HepG2 (cell line): Measurements from ENCODE around the gene DENND4B. TPM values are rescaled to one million over a fixed set of nuclear protein-coding genes. Genes with fewer than 3 reads are reported as not detected.

Source experiments
- ATAC-seq: fragments of 200-7000 bp; cut with Tn5 transposase; 3 replicates; pipeline ENCODE4 v1.9.1; 2020; ENCODE audit warnings: mild to moderate bottlenecking, moderate library complexity
- BruUV-seq: library from RNA; stranded (reverse); fragments of 400-500 nt; replicated peaks from 2 replicates; lab custom pipeline; 2021; lab: Mats Ljungman, UMichigan
- CTCF ChIA-PET: fragments of 300-600 bp; formaldehyde crosslinking; extraction: SDS; loops from one replicate; lab custom pipeline; 2021; ENCODE audit warnings: low total read pairs, inconsistent platforms, low intra/inter-chr PET ratio; lab: Yijun Ruan, JAX
- POLR2A ChIA-PET: fragments of 350-600 bp; sonication (Branson Sonifier 250); formaldehyde crosslinking; loops from one replicate; lab custom pipeline; 2020; ENCODE audit warnings: antibody characterized with exemption, inconsistent platforms; lab: Yijun Ruan, JAX
- DNase-seq: peaks from one replicate; pipeline ENCODE4 v3.0.0-alpha.2; 2015; ENCODE audit warnings: low spot score
- FAIRE-seq: peaks from 3 replicates; lab custom pipeline; 2011; peaks lifted over from hg19 to GRCh38; lab: Jason Lieb, UNC
- H2AFZ ChIP-seq: one replicate; pipeline ENCODE4 v1.6.1; 2011; ENCODE audit warnings: low read length, inconsistent platforms
- H3K27ac ChIP-seq: fragments of 300-600 bp; 3 replicates; pipeline ENCODE4 v1.8.0; 2011; ENCODE audit warnings: mixed run types, mild to moderate bottlenecking, mixed read lengths, low read length, inconsistent platforms; ENCODE audit not compliant: insufficient read depth; ENCODE audit errors: extremely low read length
- H3K27me3 ChIP-seq, 2 experiments: fragments of 200-600 bp in 1 of 2; 2 replicates in 1 of 2; 3 replicates in 1 of 2; pipeline versions ENCODE4 v1.6.0 to v1.8.0; 2011; ENCODE audit warnings: low read length in 2 of 2, mild to moderate bottlenecking in 2 of 2, moderate library complexity in 2 of 2, inconsistent platforms in 1 of 2; ENCODE audit not compliant: insufficient read depth in 2 of 2, control insufficient read depth in 1 of 2
- H3K36me3 ChIP-seq, 2 experiments: fragments of 200-600 bp in 1 of 2; replicated peaks in 1 of 2; 2 replicates in 1 of 2; 3 replicates in 1 of 2; pipeline versions ENCODE4 v1.5.1 to v1.8.0; 2011; ENCODE audit warnings: low read length in 2 of 2, inconsistent platforms in 1 of 2; ENCODE audit not compliant: insufficient read depth in 2 of 2, control insufficient read depth in 1 of 2
- H3K4me1 ChIP-seq: 2 replicates; pipeline ENCODE4 v1.5.1; 2012; ENCODE audit warnings: low read length, inconsistent platforms; ENCODE audit not compliant: insufficient read depth
- H3K4me2 ChIP-seq: 2 replicates; pipeline ENCODE4 v1.6.0; 2011; ENCODE audit warnings: low read depth, low read length, inconsistent platforms
- H3K4me3 ChIP-seq, 3 experiments: fragments of 200-600 bp in 1 of 3; sonication (generic), shearing (Covaris generic) in 1 of 3; replicated peaks in 1 of 3; 2 replicates each; pipeline ENCODE4 v1.5.1; 2011 to 2016; ENCODE audit warnings: low read length in 3 of 3, inconsistent platforms in 2 of 3, low read depth in 2 of 3, mild to moderate bottlenecking in 2 of 3, control low read depth in 1 of 3, mixed read lengths in 1 of 3; ENCODE audit not compliant: insufficient read depth in 1 of 3
- H3K79me2 ChIP-seq: one replicate; pipeline ENCODE4 v1.6.1; 2011; ENCODE audit warnings: low read length, inconsistent platforms; ENCODE audit not compliant: insufficient read depth
- H3K9ac ChIP-seq: 2 replicates; pipeline ENCODE4 v1.6.0; 2011; ENCODE audit warnings: mild to moderate bottlenecking, low read depth, low read length, inconsistent platforms; ENCODE audit not compliant: insufficient read depth
- H3K9me3 ChIP-seq: 2 replicates; pipeline ENCODE4 v1.5.1; 2012; ENCODE audit warnings: mild to moderate bottlenecking, low read length
- H4K20me1 ChIP-seq: 2 replicates; pipeline ENCODE4 v1.6.0; 2011; ENCODE audit warnings: inconsistent platforms, mild to moderate bottlenecking, low read length, moderate library complexity; ENCODE audit not compliant: insufficient read depth
- AKNA ChIP-seq: sonication (generic); formaldehyde crosslinking; IDR thresholded peaks from 2 replicates; pipeline ENCODE4 v1.4.0; 2020; ENCODE audit warnings: missing genetic modification reagents, borderline replicate concordance
- CREB1 ChIP-seq, 2 experiments: fragments of 450-650 bp in 1 of 2; IDR thresholded peaks; 2 replicates each; pipeline ENCODE4 v1.6.1; 2016 to 2017; ENCODE audit warnings: control low read depth in 1 of 2, mild to moderate bottlenecking in 1 of 2, missing compliant biosample characterization in 1 of 2, missing genetic modification characterization in 1 of 2
- KMT2A ChIP-seq: sonication (generic); formaldehyde crosslinking; IDR thresholded peaks from 2 replicates; pipeline ENCODE4 v1.4.0; 2020; ENCODE audit warnings: missing genetic modification reagents
- MED1 ChIP-seq: sonication (generic); formaldehyde crosslinking; IDR thresholded peaks from 2 replicates; pipeline ENCODE4 v1.4.0; 2020; ENCODE audit warnings: missing genetic modification reagents
- PREB ChIP-seq: sonication (generic); formaldehyde crosslinking; IDR thresholded peaks from 2 replicates; pipeline ENCODE4 v1.4.0; 2020; ENCODE audit warnings: missing genetic modification reagents
- SIN3B ChIP-seq: fragments of 150-350 bp; IDR thresholded peaks from 2 replicates; pipeline ENCODE4 v1.6.1; 2014; ENCODE audit warnings: low read length
- WGBS: methylation state at CpG from one replicate; pipeline ENCODE4 v1.1.6; 2017; ENCODE audit warnings: low lambda C conversion rate; 5-methylcytosine and 5-hydroxymethylcytosine counted together
- in situ Hi-C: cut with HindIII; loops from 2 replicates; pipeline ENCODE4 v1.10.0; 2017; ENCODE audit warnings: low pct_unique_long_range_greater_than_20kb; ENCODE audit not compliant: extremely low pct_ligation_motif_present
- intact Hi-C: fragments of 100-400 bp; cut with micrococcal nuclease; formaldehyde crosslinking; loops from one replicate; pipeline ENCODE4 v1.10.0; 2022; ENCODE audit not compliant: unreplicated experiment
- polyA plus RNA-seq, 8 experiments: library from polyadenylated mRNA; depleted of rRNA in 3 of 8; stranded (reverse) in 7 of 8; unstranded in 1 of 8; fragments of >200 nt; fragmentation: Illumina TruSeq in 4 of 8; extraction: Trizol in 4 of 8; gene quantifications; 2 replicates each; pipeline versions ENCODE4 v1.2.1 to v1.2.3, GENCODE V29; 2011 to 2016; ENCODE audit warnings: low read depth in 4 of 8, missing spikeins in 1 of 8, mixed read lengths in 1 of 8; ENCODE audit not compliant: insufficient read depth in 1 of 8
- total RNA-seq, 5 experiments: library from RNA; depleted of rRNA; stranded (reverse); fragments of >200 nt; fragmentation: Illumina TruSeq; extraction: Trizol; gene quantifications; 2 replicates each; pipeline ENCODE4 v1.2.3, GENCODE V29; 2016; ENCODE audit warnings: low read depth in 1 of 5

The DENND4B gene
- total and polyA plus RNA-seq, 2 of the 13 experiments (the other 11 are each of a cell fraction or from before 2014, with no cell fraction given) = 15.1 to 20.3 TPM

- H3K4me2 ChIP-seq = peak overlapping the region; percentile 98
- H3K79me2 ChIP-seq = peaks cover 6% of the 10 kb centered on the region
- H4K20me1 ChIP-seq = no peaks in the 10 kb centered on the region
- intact Hi-C loops = loop anchor here (5.0 kb wide), 1 partner anchor 171 kb away; no protein-coding TSS in a partner anchor
- FAIRE-seq (no peak), DNase-seq (no peak), ATAC-seq (no peak)
- BruUV-seq = no TSS peak
- TF ChIP-seq PREB (CRISPR knock-in tag) = no peak
- TF ChIP-seq CREB1 (IDR thresholded peaks at IDR 0.05) = no peak
- TF ChIP-seq CREB1 (CRISPR knock-in tag; IDR thresholded peaks at IDR 0.05) = no peak
- no peak for TF ChIP-seq AKNA
- TF ChIP-seq KMT2A (CRISPR knock-in tag) = no peak
- TF ChIP-seq SIN3B = no peak
- no peak for TF ChIP-seq MED1 (CRISPR knock-in tag)
- no peak overlapping the region for H2AFZ ChIP-seq
- ChIA-PET CTCF (no interaction called here), POLR2A (interaction anchor here (1.4 to 10.0 kb wide), 4 partner anchors 9 to 200 kb away, joined by 4 to 209 read pairs (median 48); partner anchors contain the start of genes JTB, RAB13 and RPS27)
- H3K27me3 ChIP-seq = no peaks in the 10 kb centered on the region
- peaks cover 0 to under 1% of the 10 kb centered on the region in 2 experiments; a peak in 1 of 5 replicates for H3K36me3 ChIP-seq
- H3K9ac ChIP-seq = peak overlapping the region; percentile 75
- 7% methylated on average over 9 of the region's 13 CpGs for WGBS
- in situ Hi-C loops = no loop called here
- H3K4me1 ChIP-seq = peaks cover 29% of the 10 kb centered on the region
- peak overlapping the region; percentile 62 to 82 (median 72) for H3K4me3 ChIP-seq
- peak overlapping the region; percentile 83 for H3K27ac ChIP-seq
- no peaks in the 10 kb centered on the region for H3K9me3 ChIP-seq
Measured at GRCh38 chr1:153968408-153968807, 21.9 kb upstream of the DENND4B start.
